Esophagus muscularis mucosa (tissue), 4 donors: ENCODE results near the gene IQGAP1. TPM values are rescaled to one million over a fixed set of nuclear protein-coding genes. Genes with fewer than 3 reads are reported as not detected.
A peak's percentile ranks its signal among the peaks of the same experiment; 100 is the strongest.

Source experiments
- DNase-seq: peaks from one replicate; pipeline ENCODE4 v3.0.0-alpha.2; 2017; ENCODE audit errors: extremely low spot score
- H3K27ac ChIP-seq, 4 donors: fragments of 200-600 bp; sonication (generic); replicated peaks in 1 of 4; 1 replicate in 3 of 4; 2 replicates in 1 of 4; pipeline ENCODE4 v1.5.1; 2016 to 2019; ENCODE audit warnings: mild to moderate bottlenecking in 1 of 4
- H3K27me3 ChIP-seq, 4 donors: fragments of 200-600 bp; sonication (generic); one replicate each; pipeline versions ENCODE4 v1.5.1 to v1.6.0; 2016 to 2019
- H3K36me3 ChIP-seq, 4 donors: fragments of 200-600 bp; sonication (generic); one replicate each; pipeline ENCODE4 v1.5.1; 2016 to 2019
- H3K4me1 ChIP-seq, 4 donors: fragments of 200-600 bp; sonication (generic); one replicate each; pipeline ENCODE4 v1.5.1; 2016 to 2019
- H3K4me3 ChIP-seq, 4 donors: fragments of 200-600 bp; sonication (generic); 1 replicate in 2 of 4; 2 replicates in 2 of 4; pipeline ENCODE4 v1.5.1; 2016 to 2019; ENCODE audit warnings: mild to moderate bottlenecking in 4 of 4, moderate library complexity in 1 of 4
- H3K9me3 ChIP-seq, 4 donors: fragments of 200-600 bp; sonication (generic); 1 replicate in 3 of 4; 2 replicates in 1 of 4; pipeline ENCODE4 v1.5.1; 2016 to 2019
- CTCF ChIP-seq, 3 experiments: fragments of 200-600 bp in 2 of 3; fragments of 450-650 bp in 1 of 3; sonication (generic) in 2 of 3; IDR thresholded peaks; one replicate each; pipeline ENCODE4 v1.5.1; 2017 to 2019; ENCODE audit warnings: antibody characterized with exemption in 3 of 3, mild to moderate bottlenecking in 2 of 3, moderate library complexity in 1 of 3
- EP300 ChIP-seq: sonication (generic); formaldehyde crosslinking; IDR thresholded peaks from one replicate; pipeline ENCODE4 v1.6.1; 2017; ENCODE audit warnings: antibody characterized with exemption
- POLR2A ChIP-seq: fragments of 450-650 bp; IDR thresholded peaks from one replicate; pipeline ENCODE4 v1.6.1; 2017; ENCODE audit warnings: antibody characterized with exemption, moderate library complexity, mild to moderate bottlenecking, low read depth
- POLR2AphosphoS5 ChIP-seq, 2 donors: sonication (generic); formaldehyde crosslinking; IDR thresholded peaks; one replicate each; pipeline ENCODE4 v1.6.1; 2017; ENCODE audit warnings: antibody characterized with exemption in 2 of 2
- WGBS: methylation state at CpG from one replicate; pipeline ENCODE4 v1.1.5; 2018; 5-methylcytosine and 5-hydroxymethylcytosine counted together
- intact Hi-C: fragments of 100-400 bp; cut with DNase I; formaldehyde crosslinking; loops from one replicate; pipeline ENCODE4 v1.15.1; 2023
- total RNA-seq, 4 donors: library from RNA; depleted of rRNA; stranded (reverse); fragments of >200 nt; gene quantifications; one replicate each; pipeline versions ENCODE4 v1.1.0 to v1.2.1, GENCODE V29; 2016

IQGAP1 gene
- 100 to 1,000 TPM; 212 to 293 (median 251) TPM for total RNA-seq

- WGBS = 26% methylated on average over 12 of the region's 62 CpGs
- intact Hi-C loops = no loop called here
Observed at GRCh38 chr15:90387534-90388461, at the start of gene IQGAP1. Gene IQGAP1, plus strand, starts transcription at chr15:90388242. Its CDS starts 100 bp downstream, at chr15:90388342.

GRCh38 chr15:90338532-90338931, 49.5 kb upstream of the IQGAP1 start:
- Histone ChIP-seq H3K4me3 (no peak overlapping the region), H3K27ac (no peak overlapping the region), H3K27me3 (no peaks in the 10 kb centered on the region), H3K36me3 (no peaks in the 10 kb centered on the region), H3K9me3 (no peaks in the 10 kb centered on the region), H3K4me1 (peaks cover 0 to 12% (median 9%) of the 10 kb centered on the region in 4 donors)
- TF ChIP-seq CTCF (IDR thresholded peaks at IDR 0.05) = no peak
- no peak for TF ChIP-seq POLR2AphosphoS5 (IDR thresholded peaks at IDR 0.05)
- no peak for TF ChIP-seq POLR2A
- TF ChIP-seq EP300 = no peak
- DNase-seq = no peak
- intact Hi-C loops = no loop called here
- WGBS = 91% methylated on average over 1 of the region's 1 CpG

More at GRCh38 chr15:90387534-90388461, at the start of gene IQGAP1:
- Histone ChIP-seq H3K9me3 (no peaks in the 10 kb centered on the region), H3K27ac (peak within 1 kb of the TSS; percentile 98 to 100 (median 100)), H3K36me3 (peaks cover 8 to 17% (median 12%) of the 10 kb centered on the region in 4 donors), H3K4me3 (peak within 1 kb of the TSS; percentile 95 to 100 (median 98)), H3K4me1 (peaks cover 35 to 43% (median 42%) of the 10 kb centered on the region in 4 donors), H3K27me3 (peaks cover 0 to 3% (median 0%) of the 10 kb centered on the region in 4 donors)
- peak; percentile 99 for DNase-seq
- TF ChIP-seq EP300 = no peak
- TF ChIP-seq CTCF (IDR thresholded peaks at IDR 0.05) = no peak
- TF ChIP-seq POLR2A = peak; percentile 84
- peak; percentile 90 to 99 for TF ChIP-seq POLR2AphosphoS5 (IDR thresholded peaks at IDR 0.05)

- Histone ChIP-seq H3K4me3 (no peak overlapping the region), H3K36me3 (no peaks in the 10 kb centered on the region), H3K9me3 (no peaks in the 10 kb centered on the region), H3K27ac (no peak overlapping the region), H3K27me3 (no peaks in the 10 kb centered on the region), H3K4me1 (peaks cover 0 to 12% (median 9%) of the 10 kb centered on the region in 4 donors)
- intact Hi-C loops = no loop called here
- WGBS = 89% methylated on average over 6 of the region's 6 CpGs
- TF ChIP-seq POLR2AphosphoS5 (IDR thresholded peaks at IDR 0.05) = no peak
- no peak for TF ChIP-seq EP300
- no peak for TF ChIP-seq CTCF (IDR thresholded peaks at IDR 0.05)
- no peak for TF ChIP-seq POLR2A
- no peak for DNase-seq
Observed at GRCh38 chr15:90340345-90340744, 47.7 kb upstream of the IQGAP1 start.

- H3K27me3 ChIP-seq = no peaks in the 10 kb centered on the region
- no peaks in the 10 kb centered on the region for H3K9me3 ChIP-seq
- no peaks in the 10 kb centered on the region for H3K36me3 ChIP-seq
- 75% methylated on average over 5 of the region's 5 CpGs for WGBS
- DNase-seq = no peak
- intact Hi-C loops = no loop called here
- TF ChIP-seq POLR2A = no peak
- no peak for TF ChIP-seq POLR2AphosphoS5 (IDR thresholded peaks at IDR 0.05)
- TF ChIP-seq CTCF (IDR thresholded peaks at IDR 0.05) = no peak
- no peak for TF ChIP-seq EP300
- no peak overlapping the region for H3K27ac ChIP-seq
- no peak overlapping the region for H3K4me3 ChIP-seq
- peaks cover 0 to 12% (median 9%) of the 10 kb centered on the region in 4 donors for H3K4me1 ChIP-seq
Observed at GRCh38 chr15:90343302-90343790, 44.7 kb upstream of the IQGAP1 start.
